Stimulated activated CD4-positive, alpha-beta T cell treated with anti-CD3 and anti-CD28 coated beads, TNF-alpha, amount 100 ng/mL, for 1 hour (primary cell): Measurements from ENCODE around the gene VAX1.
A peak's percentile ranks its signal among the peaks of the same experiment; 100 is the strongest.
"Not testable (repeated sequence)": the region's sequence is repeated elsewhere in the genome, so short reads cannot be mapped to it uniquely, and the experiment has no call there.

Experiments
- DNase-seq, 3 donors: peaks; one replicate each; pipeline ENCODE4 v3.0.0-alpha.2; 2020; ENCODE audit warnings: low read depth in 3 of 3, low spot score in 1 of 3

Gene VAX1

GRCh38 chr10:117137911-117138642 lies at the start of gene VAX1:
Gene VAX1 (minus strand): TSS chr10:117138270. CDS start chr10:117138056, 214 bp downstream.
- no peak for DNase-seq

DNA sequence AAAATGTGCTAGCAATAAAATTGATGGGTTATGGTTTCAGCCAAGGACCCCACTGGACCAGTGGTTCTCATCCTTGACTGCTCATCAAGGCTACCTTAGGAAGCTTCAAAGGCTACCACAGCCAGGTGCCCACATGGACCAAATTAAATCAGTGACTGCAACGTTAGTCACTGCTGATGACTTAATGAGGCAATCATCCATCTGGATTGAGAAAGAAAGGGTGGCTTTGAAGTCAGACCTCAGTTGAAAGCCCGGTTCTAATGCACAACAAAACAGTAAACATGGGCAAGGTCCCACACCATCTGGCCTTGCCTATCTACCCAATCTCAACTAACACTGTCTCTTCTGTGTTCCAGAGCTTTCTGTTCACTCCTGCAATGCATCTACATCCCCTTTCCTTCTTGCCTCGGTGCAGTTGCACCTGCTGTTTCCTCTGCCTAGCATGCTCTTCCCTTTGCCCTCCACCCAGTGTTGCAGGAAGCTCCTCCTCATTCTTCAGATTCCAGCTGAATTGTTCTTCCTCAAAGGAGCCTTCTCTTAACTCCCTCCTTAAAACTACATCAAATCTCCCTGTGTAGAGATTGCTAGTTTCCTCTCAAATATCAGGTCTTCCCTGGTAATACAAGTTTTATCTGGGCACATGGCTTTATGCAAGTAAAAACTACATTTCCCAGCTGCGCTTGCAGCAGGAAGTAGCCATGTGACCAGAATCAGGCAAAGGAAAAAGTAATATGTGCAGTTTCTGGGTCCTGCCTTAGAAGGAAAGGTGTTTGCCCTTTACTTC lies 49.0 kb upstream of the VAX1 start:
- DNase-seq, result no peak

DNA sequence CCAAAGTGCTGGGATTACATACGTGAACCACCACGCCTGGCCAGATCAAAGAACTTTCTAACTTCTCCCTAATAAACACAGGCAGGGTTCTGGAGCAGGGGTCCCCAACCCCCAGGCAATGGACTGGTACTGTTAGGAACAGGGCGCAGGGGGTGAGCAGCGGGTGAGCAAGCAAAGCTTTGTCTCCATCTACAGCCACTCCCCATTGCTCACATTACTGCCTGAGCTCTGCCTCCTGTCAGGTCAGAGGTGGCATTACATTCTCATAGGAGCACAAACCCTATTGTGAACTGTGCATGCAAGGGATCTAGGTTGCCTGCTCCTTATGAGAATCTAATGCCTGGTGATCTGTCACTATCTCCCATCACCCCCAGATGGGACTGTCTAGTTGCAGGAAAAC lies 47.7 kb upstream of the VAX1 start:
- not testable (repeated sequence) for DNase-seq

DNA sequence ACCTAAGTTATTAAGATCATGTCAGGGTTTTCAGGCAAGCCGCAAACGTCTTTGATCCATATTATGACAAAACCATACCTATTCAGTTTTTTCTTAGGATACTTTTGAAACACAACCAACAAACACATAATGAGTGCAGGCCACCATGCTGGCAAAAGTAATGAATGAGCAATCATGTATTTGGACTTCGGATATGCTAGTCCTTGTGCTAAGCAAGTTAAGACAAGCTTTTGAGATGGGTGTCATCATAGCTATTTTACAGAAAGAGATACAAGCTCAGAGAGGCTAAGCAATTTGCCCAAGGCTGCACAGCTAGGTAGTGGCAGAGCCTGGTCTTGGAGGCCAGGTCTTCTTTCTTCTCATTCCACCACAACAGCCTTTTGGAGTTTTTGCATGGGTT lies 46.8 kb upstream of the VAX1 start:
- no peak for DNase-seq

GRCh38 chr10:117184296-117184695 lies 46.2 kb upstream of the VAX1 start:
- DNase-seq, result no peak

GRCh38 chr10:117178190-117178589 lies 40.1 kb upstream of the VAX1 start:
- DNase-seq, result no peak

DNA sequence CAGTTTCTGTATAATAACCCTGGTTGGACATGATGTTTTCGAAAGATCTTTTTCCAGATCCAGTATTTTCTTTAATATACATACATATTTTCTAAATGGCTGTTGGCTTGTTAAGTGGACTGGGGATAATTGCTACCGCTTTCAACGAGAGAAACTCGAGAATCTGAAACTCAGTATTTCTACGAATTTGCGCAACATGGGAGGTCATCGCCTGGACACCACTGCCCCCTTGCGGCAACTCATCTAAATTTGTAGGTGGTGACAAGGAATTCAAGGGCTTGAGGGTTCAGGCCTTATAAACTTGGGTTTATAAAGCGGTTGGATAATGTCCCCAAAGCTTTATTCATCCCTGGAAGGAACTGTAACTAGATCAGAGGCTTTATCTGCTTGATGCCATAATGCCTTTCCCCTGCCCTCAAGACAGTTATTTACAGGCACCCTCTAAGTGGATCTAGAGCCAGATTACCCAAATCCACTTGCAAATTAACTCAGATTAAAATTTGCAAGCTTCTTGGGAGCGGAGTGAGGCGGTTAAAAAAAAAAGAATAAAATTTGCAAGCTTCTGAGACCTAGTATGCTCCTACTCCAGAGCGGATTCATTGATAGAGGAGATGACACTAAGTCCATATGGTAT lies 37.9 kb upstream of the VAX1 start:
- DNase-seq, result peak; percentile 32 to 71 (median 43)

DNA sequence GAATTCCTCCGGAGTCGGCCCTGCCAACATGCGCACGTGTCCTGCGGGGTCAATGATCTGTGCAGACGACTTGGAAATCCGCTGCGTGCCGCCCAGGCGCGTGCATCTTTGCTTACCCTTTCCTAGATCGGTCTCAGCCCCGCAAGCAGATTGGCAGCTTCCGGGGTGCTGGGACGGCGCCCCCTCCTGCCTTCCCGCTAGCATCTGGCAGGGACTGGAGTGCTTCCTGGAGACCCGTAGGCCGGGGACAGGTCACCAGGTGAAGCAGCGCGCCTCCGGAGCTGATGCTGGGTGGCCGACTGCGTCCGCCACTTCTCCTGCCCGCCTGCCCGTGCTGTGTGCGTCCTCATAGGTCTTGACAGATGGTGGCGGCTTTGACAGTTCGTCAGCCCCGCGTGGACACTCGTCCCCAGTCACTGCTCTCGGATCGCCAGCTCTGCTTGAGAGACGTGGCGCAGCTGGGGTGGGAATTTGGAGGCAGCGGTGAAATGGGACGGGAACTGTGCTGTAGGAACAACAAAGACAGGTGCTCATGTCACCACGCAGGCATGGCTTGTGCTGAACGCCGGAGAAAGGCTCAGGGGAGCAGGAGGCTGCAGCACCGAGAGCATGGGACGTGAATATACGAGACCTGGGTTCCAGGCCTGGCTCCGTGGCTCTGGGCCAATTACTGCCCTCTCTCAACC lies 37.3 kb upstream of the VAX1 start:
- DNase-seq, result no peak

DNA sequence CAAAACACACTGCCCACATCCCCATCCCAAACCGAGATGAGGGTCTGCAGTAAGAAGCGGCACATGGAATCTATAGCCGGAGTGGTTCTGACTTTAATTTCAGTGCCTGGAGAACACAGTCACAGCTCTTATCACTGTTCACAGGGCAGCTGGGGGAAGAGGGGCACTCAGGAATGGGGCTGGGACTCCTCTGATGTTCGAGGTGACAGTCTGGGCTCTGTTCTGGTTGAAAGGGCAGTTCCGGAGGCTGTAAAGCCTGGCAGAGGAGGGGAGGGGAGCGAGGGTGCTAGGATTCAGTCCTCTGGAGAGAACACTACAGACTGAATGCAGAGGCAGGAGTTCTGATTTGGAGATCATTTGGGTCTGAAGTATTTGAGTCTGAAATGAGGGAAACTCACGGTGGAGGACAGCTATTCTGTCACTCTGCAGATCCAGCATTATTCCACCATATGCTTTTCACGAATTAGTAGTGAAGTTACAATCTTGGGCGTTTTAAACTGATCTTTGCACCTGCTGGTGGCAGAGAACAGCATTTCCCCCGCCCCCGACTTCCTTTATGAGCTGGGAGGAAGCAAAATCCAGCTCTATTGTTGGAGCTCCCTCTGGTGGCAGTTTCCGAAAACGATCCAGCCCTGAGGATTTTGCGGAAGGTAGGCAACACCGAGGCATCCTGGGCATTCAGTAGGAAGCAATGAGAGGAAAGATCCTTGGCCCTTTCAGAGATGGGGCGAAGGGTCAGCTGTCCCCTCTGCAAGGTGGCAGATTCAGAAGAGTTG lies 36.6 kb upstream of the VAX1 start:
- DNase-seq, result peak; percentile 38 to 77 (median 64)

GRCh38 chr10:117170244-117170643 lies 32.2 kb upstream of the VAX1 start:
- DNase-seq, result no peak

- DNase-seq, result no peak
Observed at GRCh38 chr10:117169480-117169879, 31.4 kb upstream of the VAX1 start.

DNA sequence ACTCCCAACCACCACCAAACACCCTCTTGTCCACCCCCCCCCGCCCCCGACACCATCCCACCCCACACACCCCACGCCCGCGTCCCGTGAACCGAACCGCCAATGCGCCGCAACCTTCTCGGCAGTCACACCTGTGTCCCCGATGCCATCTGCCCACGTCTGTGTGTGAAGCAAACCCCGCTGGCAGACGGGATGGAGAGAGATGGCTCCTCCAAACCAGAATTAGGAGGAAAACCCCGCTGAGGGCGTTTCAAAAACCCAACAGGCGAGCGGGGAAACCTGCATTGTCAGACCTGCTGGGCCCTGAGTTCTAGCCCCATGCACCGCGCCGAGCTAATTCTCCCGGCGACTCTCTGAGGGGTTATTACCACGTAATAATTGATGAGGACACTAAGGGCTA lies 30.7 kb upstream of the VAX1 start:
- no peak for DNase-seq

GRCh38 chr10:117167789-117168674 lies 30.0 kb upstream of the VAX1 start:
- DNase-seq, result peak in 1 of 3 donors; percentile 65

DNA sequence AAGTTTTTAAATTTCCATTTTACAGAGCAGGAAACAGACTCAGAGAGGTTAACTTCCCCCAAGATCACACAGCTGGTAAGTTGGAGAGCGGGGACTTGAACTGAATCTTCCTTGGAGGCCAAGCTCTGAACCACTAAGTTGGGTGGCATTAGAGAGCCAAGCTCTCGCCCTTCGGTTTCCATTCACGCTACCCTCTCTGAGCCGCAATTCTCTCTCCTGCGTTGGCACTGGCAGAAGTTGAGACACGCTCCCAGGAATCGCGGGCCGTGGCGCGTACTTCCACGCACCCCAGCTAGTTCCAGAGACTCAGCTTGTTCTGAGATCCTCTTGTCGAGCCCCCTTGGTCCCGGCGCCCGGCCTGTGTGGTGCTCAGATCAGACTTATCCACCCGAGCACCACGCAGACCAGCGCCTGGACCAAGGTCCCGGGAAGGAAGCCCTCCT lies 29.3 kb upstream of the VAX1 start:
- DNase-seq, result no peak

DNA sequence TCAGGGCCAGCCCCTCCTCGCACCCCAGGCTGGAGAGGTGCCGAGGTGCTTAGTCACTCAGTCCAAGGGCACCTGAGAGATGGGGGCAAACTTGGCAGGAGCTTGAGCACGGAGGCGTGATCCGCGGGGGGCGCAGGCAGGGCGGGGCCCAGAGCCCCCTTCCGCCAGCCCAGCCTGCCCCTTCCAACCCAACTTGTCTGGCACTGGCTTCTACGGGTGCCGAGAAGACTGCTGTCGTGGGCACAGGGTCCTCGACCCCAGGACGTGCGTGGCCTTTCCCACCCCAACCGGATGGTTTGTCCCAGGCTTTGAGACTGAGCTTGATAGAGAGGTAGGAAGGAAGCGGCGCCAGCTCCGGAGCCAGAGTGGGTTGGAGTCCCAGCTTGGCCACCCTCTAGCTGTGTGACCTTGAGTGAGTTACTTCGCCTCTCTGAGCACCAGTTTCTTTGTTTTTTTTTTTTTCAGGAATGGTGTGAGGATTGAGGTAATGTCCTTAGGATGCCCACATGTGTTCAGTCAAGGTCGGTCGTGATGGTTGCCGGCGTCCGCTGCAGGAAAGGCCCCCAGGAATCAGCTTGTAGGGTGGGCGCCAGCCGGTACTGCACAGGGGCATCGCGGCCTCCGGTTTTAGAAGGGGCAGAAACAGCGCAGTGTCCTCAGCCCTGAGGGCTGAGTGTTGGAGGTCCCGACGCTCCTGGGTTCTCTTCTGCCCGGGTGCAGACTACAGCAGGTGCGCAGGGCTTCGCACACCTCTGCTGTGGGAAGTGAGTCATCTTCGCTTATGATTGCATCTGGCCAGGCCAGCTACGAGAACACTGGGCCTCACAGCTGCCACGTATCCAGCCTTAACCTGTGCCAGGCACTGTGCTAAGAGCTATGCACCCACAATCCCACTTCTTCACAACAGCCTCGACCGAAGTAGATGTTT lies 28.6 kb upstream of the VAX1 start:
- no peak for DNase-seq

- no peak for DNase-seq
Observed at GRCh38 chr10:117165538-117166417, 27.7 kb upstream of the VAX1 start.
